ENCODE measurements around the gene ADAMTSL3.

ADAMTSL3 gene, protein sequence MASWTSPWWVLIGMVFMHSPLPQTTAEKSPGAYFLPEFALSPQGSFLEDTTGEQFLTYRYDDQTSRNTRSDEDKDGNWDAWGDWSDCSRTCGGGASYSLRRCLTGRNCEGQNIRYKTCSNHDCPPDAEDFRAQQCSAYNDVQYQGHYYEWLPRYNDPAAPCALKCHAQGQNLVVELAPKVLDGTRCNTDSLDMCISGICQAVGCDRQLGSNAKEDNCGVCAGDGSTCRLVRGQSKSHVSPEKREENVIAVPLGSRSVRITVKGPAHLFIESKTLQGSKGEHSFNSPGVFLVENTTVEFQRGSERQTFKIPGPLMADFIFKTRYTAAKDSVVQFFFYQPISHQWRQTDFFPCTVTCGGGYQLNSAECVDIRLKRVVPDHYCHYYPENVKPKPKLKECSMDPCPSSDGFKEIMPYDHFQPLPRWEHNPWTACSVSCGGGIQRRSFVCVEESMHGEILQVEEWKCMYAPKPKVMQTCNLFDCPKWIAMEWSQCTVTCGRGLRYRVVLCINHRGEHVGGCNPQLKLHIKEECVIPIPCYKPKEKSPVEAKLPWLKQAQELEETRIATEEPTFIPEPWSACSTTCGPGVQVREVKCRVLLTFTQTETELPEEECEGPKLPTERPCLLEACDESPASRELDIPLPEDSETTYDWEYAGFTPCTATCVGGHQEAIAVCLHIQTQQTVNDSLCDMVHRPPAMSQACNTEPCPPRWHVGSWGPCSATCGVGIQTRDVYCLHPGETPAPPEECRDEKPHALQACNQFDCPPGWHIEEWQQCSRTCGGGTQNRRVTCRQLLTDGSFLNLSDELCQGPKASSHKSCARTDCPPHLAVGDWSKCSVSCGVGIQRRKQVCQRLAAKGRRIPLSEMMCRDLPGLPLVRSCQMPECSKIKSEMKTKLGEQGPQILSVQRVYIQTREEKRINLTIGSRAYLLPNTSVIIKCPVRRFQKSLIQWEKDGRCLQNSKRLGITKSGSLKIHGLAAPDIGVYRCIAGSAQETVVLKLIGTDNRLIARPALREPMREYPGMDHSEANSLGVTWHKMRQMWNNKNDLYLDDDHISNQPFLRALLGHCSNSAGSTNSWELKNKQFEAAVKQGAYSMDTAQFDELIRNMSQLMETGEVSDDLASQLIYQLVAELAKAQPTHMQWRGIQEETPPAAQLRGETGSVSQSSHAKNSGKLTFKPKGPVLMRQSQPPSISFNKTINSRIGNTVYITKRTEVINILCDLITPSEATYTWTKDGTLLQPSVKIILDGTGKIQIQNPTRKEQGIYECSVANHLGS (N-terminal part only)

DNA sequence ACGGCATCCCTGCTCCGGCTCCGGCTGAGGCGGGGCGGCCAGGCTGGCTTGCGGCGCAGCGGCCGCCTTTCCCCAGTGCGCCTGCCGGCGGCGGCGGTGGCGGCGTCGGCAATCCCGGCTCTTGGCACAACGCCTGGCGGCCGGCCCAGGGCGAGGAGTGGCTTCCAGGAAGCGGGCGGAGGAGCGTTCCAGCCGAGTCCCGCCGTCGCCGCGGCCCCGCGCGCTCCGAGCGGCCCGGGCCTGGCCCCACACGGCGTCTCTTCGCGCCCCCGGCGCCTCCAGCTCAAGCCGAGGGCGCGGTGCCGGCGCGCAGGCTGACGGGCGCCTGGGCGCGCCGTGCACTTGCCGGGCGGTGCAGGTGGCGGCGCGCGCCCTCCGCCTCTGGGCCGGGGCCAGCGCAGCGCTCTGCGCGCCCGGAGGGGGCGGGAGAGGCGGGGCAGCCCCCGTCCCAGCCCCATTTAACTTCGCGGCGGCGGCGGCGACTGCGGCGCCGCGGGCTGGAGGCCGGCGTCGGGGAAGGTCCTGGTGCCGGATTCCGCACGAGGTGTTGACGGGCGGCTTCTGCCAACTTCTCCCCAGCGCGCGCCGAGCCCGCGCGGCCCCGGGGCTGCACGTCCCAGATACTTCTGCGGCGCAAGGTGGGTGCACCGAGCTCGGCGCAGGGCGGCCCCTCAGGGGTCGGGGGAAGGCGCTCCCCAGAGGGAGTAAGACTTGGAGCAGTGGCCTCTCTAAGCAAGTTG, at the start of gene ADAMTSL3:
Gene ADAMTSL3, plus strand, starts transcription at position 485 of the 740 bp plus-strand sequence. CDS start 1,639 bp downstream, outside the sequence.
- no peak for DNase-seq (ENCODE audit: low read depth)

DNA sequence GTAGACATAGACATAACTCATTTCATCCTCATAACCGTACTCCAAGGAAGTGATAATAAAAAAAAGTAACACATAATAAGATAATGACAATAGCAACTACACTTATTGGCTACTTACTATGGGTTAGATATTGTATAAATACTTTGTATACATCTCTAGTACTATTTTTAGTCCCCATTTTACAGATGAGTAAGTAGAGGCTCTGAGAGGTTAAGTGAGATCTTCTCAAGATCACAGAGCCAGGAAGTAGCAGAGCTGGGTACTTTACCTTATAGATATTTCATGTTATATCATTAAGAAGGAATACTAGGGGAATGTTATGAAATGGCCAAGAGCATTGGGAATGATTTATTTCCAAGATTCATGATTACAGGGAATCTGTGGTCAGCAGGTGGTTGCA, 49.4 kb upstream of the ADAMTSL3 start:
- DNase-seq (ENCODE audit: low read depth): no peak

DNA sequence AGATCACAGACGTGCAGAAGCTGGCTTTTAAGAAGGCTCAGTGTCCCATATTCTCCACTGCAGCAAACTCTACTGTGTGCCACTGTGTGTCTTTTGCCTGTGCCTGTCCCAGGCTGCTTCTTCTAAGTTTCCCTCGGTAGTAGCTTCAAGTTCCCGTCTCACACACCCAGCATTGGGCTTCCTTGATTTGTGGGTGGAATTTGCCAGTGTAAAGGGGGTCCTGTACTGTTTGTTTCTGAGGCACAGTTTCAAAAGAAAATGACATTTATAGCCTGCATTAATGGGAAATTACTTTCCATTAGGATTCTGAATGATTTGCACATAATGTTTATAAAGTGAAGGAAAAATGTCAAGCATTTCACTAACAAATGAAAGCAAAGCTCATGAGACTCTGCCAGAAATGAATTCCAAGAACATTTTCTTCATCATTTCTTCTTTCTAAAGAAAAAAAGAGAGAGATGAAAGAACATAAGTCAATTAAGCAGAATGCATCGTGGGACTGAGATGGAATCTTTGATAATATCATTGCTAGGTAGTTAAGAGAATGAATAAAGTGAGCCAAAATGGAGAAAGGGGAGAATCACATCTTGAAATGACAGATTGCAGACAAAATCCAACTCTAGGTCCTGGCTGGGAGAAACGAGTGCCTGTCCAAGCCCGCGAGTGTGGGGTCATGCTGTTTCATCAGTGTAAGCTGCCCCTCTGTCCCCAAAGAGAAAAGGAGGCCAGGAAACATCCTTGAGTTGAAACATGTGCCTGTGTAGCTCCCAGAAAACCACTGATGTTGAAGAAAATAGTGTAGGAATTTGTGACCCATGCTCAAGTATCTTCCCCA, 48.6 kb upstream of the ADAMTSL3 start:
- DNase-seq (ENCODE audit: low read depth): no peak

DNA sequence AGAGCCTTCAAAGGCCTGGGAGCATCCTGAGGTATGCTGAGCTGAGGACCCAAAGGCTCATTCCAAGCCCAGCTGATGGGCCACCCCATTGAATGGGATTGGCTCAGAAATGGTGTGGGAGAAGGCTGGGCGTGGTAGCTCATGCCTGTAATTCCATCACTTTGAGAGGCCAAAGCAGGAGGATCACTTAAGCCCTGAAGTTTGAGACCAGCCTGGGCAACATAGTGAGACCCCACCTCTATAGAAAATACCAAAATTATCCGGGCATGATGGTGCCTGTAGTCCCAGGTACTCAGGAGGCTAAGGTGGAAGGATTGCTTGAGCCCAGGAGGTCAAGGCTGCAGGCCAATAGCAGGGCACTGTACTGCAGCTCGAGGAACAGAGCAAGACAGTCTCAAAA, 43.8 kb upstream of the ADAMTSL3 start:
- DNase-seq (ENCODE audit: low read depth): no peak

DNA sequence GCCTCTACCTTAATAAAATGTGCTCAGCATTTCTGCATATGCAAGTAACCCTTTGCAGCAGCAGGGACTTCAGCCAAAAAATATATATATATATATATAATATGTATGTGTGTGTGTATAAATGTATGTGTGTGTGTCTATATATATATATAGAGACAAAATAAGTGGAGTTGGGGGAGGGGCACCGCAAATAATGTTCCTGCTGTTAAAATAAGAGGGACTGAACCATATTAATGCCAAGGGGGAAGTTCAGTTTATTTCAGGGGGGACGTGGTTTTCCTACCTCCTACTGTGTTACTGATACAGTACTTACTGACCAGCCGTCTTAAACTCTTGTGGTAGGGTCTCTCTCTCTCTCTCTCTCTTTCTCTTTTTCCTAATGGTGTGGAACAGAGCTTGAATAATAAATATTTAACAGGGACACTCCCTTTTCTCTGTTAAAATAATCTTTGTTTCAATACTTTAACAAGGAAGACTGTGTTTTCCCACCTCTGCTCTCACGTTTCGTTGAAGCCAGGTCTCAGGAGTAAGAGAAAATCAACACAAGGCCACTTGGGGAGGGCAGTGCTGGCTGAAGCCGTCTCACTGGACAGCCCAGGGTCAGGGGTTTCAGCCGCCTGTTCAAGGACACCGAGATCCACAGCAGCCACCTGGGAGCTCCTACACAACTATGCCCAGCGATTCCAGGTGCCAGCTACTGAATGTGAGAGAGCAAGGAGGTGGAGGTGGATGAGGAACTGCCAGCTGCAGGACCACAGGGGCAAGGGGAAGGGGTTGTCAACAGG, 42.8 kb upstream of the ADAMTSL3 start:
- DNase-seq (ENCODE audit: low read depth): no peak

DNA sequence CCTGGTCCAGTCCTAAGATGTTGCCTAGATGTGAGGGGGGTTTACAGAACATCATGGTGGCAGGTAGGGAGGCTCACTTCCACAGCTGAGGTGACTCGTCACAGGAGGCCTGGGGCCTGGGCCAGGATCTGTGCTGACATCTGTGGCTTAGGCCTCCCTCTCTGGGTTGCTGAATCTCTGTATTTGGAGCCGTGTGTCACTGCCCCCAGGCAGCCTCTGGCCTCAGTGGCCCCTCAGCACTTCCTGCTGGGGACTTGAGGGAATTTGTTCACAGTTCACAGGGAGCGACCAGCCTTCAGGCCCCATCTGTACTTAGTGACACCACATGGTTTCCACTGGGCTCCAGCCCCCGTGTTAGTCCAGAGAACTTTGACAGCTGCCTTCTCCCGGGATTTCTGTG, 41.7 kb upstream of the ADAMTSL3 start:
- DNase-seq (ENCODE audit: low read depth): no peak

DNA sequence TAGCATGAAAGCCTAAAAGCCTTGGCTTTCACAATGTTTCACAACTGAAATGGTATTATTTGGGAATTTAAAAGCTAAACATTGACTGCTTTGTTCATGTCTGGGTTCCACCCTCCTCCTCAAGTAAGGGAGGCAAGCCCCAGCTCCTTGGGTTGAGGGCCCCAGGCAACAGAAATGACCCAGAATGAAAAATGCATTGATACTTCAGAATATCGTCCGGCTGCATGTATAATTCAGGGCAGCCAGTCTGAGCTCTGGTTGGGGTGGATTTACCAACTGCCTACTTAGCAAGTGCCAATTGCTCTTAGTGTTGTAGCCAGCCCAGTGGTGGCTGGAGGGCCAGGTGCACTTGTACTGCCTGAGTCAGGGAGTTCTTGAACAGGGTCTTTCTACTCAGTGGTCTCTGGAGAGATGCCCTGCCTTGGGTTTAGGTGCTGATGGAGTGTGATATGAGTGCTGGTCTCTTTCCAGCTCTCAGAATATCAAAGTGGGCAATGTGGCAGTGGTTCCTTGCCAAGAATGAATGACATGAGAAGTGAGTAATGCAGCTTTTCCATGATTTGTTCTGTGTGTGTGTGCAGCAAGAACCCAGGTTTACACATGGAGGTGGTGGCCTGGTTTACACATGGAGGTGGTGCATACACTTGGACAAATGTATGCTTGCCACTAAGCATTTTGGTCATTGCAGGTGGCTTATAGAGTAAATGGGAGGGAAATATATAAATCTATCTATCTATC, 40.9 kb upstream of the ADAMTSL3 start:
- no peak for DNase-seq (ENCODE audit: low read depth)

DNA sequence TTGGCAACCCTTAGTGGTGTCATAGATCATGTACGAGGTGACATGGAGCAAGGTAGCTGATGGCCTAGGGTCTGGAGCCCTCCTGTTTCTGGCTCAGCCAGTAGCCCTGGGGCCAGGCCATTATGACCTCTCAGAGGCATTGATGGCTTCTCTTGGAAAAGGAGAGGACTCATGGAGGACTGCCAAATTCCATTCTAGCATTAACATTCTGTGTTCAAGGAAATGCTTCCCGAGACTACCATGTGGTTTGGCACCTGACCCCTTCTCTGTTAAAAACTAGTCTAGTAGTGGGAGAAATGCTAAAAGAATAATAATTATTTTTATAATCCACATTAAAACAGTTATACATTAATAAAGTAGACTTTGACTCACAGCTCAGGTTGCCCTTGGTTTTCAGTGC, 40.2 kb upstream of the ADAMTSL3 start:
- no peak for DNase-seq (ENCODE audit: low read depth)

DNA sequence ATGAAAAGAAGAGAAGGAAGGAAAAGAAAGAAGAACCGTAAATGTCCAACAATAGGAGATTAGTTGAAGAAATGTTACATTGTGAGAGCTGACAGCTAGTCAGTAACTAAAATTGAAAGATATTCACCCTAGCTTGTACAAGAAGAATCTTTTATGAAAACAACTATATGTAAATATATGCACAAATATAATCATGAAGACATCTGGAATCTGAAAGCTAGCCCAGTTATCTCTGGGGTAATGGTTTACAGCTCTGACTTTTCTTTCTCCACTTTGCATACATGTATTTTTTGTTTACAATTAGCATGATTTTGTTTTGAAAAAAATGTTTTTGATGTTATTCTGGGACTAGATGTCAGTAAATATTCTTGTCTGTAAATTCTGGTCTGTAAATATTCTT, 37.1 kb upstream of the ADAMTSL3 start:
- no peak for DNase-seq (ENCODE audit: low read depth)

DNA sequence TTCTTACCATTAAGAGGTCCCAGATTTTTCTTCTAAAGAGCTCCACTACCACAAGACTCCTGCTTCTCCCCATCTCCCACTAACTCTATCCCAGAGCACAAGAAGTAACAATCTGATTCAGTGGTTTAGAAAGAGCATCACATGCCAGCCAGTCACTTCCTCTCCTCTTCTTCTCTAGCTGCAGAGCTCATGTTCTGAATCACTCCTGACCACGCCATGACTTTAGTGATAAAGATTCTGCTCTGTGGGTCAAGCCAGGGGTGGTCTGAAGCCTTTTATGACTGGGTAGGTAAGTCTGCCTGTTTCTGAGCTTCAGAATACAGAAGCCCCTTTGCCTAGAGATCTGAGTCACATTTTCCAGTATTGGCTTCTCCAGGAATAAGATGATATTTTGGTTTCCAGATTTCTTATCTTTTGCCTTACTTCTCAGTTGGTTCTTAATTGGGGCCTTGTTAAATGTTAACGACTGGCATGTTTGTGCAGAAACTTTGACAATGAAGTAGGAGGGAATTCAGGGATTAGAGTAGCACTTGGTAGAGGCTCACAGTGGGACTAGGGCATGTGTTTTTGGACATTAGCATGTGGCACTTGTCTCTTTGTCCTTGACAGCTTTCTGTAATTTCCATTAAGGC, 27.6 kb upstream of the ADAMTSL3 start:
- no peak for DNase-seq (ENCODE audit: low read depth)

DNA sequence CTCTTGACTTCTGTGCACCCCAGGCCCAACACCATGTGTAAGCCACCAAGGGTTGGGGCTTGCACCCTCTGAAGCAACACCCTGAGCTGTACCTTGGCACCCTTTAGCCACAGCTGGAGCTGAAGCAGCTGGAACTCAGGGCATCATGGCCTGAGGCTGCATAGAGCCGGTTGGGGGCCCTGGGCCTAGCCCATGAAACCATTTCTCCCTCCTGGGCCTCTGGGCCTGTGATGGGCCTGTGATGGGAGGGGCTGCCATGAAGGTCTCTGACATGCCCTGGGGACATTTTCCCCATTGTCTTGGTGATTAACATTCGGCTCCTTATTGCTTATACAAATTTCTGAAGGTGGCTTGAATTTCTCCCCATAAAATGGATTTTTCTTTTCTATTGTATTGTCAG, 22.4 kb upstream of the ADAMTSL3 start:
- DNase-seq (ENCODE audit: low read depth): no peak

DNA sequence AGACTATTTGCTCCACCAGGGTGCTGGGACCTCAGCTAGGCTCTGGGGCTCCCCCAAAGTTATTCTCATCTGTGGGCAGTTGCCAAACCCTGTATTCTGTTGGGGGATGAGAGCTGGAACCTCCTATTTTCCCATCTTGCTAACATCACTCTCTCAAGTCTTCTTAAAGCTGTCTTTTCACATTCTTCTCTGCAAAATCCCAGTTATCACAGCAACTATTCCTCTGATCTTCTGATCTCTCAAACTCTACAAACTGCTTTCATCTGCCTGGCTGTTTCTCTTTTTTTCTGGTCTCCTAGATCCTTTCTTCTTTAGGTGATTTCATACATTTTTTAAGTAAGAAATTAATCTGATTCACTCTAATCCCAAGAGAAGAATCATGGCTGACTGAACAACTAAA, 10.7 kb upstream of the ADAMTSL3 start:
- DNase-seq (ENCODE audit: low read depth): no peak

DNA sequence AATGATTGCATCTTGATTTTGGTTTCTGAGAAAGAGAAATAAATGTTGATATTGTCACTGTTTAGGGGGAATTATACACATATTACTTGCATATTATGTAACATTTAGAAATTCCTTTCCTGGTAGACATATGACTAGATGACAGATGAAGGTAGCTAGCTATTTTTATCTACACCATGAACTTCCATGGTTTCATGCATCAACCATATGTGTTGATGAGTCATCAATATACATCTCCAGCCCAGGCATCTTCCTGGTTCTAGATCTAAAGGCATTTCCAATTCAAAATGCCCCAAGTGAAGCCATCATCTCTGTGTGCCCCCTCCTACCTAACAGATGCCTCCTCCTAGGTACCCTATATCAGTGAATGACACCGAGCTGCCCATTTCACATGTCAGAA, 9.5 kb upstream of the ADAMTSL3 start:
- no peak for DNase-seq (ENCODE audit: low read depth)

DNA sequence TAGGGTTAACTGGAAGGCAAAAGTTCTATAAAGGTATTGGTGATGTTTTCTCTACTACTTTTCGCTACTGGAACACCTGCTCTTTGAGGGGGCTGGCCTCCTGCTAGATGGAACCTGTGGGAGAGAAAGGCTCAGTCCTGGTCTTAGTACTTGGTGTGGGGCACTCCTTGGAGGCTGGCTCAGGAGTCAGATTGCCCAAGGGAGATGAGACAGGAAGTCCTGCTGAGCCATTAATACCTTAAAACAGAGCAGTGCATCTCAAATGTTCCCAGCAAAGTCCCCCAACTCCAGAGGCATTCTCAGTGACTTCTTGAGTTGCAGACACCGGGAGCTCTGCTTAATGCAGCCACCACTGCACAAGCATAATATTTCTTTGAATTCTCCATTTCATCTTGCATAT, 3.1 kb upstream of the ADAMTSL3 start:
- DNase-seq (ENCODE audit: low read depth): no peak

DNA sequence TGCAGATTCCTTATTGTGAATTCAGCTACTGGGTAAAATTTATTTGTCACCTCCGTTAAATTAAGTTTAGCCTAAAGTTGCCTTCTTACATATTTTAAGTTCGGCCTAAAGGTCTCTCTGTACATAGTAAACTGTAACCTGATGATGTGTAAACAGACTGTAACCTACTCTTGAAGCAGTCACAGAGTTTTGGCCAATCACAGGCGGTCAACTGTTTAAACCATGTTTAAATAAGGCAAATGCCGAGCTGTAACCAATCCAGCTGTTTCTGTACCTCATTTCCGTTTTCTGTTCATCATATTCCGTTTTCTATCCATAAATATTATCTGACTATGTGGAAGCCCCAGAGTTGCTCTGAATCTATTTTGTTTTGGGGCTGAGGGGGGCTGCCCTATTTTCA, 2.4 kb upstream of the ADAMTSL3 start:
- DNase-seq (ENCODE audit: low read depth): no peak

DNA sequence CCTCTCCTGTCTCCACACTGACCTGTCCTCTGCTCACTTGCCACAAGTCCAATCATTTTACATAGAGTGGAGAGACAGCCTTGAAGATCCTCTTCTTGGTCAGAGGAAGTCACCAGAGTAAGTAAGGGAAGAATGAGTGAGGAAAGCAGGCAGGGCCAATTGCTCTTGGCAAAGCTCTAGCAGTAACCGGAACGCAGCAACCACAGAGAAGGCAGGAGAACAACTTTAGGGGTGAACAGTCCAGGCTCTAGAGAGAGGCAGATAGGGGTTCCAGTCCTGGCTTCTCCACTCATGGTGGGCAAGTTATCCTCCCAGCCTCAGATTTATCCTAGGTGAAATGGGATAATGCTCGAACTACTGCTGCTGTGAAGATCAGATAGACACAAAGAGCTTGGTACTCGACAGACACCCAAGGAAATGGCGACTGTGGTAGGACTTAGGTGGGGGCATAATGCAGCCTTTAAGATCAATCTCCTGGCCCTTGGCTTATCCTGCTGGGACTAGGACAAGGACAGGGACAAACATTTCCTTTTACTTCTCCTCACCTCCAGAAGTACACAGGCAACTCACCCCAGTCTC, 1.2 kb upstream of the ADAMTSL3 start:
- no peak for DNase-seq (ENCODE audit: low read depth)

DNA sequence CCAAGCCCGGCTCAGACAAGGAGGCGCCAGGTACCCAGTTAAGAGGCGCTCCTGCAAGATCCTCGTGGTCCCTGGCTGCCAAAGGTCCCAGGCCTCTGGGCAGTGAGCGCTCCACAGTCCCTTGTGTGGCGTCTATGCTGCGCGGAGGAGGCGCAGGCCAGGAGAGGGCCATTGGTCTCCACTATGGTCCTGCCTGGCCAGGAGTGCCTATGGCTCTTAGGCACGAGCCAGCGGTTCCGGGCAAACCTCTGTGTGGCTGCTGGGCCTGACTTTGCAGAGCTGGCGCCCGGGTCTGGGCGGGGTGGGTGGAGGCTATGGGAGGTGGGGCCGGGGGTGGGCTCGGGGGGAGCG, 660 bp upstream of the ADAMTSL3 start:
- DNase-seq (ENCODE audit: low read depth): no peak
